ENCODE measurements around the gene CASKIN2.

- TF ChIP-seq MYC (IDR thresholded peaks at IDR 0.05; ENCODE audit: borderline replicate concordance, low read length) (no peak), ZFP36 (IDR thresholded peaks at IDR 0.05; ENCODE audit: borderline replicate concordance, partially characterized antibody) (no peak), CTCF (IDR thresholded peaks at IDR 0.05) (no peak), KDM1A (IDR thresholded peaks at IDR 0.05; ENCODE audit: low read depth) (no peak), SMC3 (IDR thresholded peaks at IDR 0.05) (no peak), ZNF302 (CRISPR knock-in tag; IDR thresholded peaks at IDR 0.05) (no peak), MAX (IDR thresholded peaks at IDR 0.05) (no peak), SREBF2 (IDR thresholded peaks at IDR 0.05) (no peak), HOXA7 (CRISPR knock-in tag; IDR thresholded peaks at IDR 0.05) (no peak), REST (IDR thresholded peaks at IDR 0.05) (no peak), MAZ (IDR thresholded peaks at IDR 0.05; ENCODE audit: borderline replicate concordance, low read depth, low read length) (no peak), JUN (IDR thresholded peaks at IDR 0.05) (no peak), BHLHE40 (IDR thresholded peaks at IDR 0.05; ENCODE audit: low read depth, low read length) (no peak), POLR2A (IDR thresholded peaks at IDR 0.05; ENCODE audit: low read length) (no peak)
Observed at GRCh38 chr17:75521951-75522727, 6.8 kb upstream of the CASKIN2 start.

All from A549 (cell line).